ES-I3 (cell line): ENCODE data around the gene CHST12.

Experiments used
- H3K36me3 ChIP-seq: 2 replicates; pipeline ENCODE4 v1.6.1; 2013; ENCODE audit warnings: mild to moderate bottlenecking, low read length, control low read depth, moderate library complexity; ENCODE audit not compliant: insufficient read depth
- H3K4me1 ChIP-seq: 2 replicates; pipeline ENCODE4 v1.6.1; 2013; ENCODE audit warnings: mild to moderate bottlenecking, control low read depth, low read length; ENCODE audit not compliant: insufficient read depth
- H3K9ac ChIP-seq: 2 replicates; pipeline ENCODE4 v1.6.1; 2013; ENCODE audit warnings: low read depth, mild to moderate bottlenecking, low read length, moderate library complexity
- H3K9me3 ChIP-seq: 2 replicates; pipeline ENCODE4 v1.6.1; 2013; ENCODE audit warnings: mild to moderate bottlenecking, low read length, moderate library complexity; ENCODE audit not compliant: control insufficient read depth, insufficient read depth

Gene CHST12

GRCh38 chr7:2403014-2403717, at the start of gene CHST12:
Gene CHST12, plus strand, starts transcription at chr7:2403611. Its CDS starts 29,029 bp downstream, at chr7:2432640.
- H3K36me3 ChIP-seq, result no peaks in the 10 kb centered on the region
- peaks cover 10% of the 10 kb centered on the region for H3K4me1 ChIP-seq
- H3K9me3 ChIP-seq, result no peaks in the 10 kb centered on the region
- H3K9ac ChIP-seq, result peak within 1 kb of the TSS; percentile 92

- Histone ChIP-seq H3K4me1 (no peaks in the 10 kb centered on the region), H3K9me3 (no peaks in the 10 kb centered on the region), H3K9ac (peak overlapping the region; percentile 98), H3K36me3 (no peaks in the 10 kb centered on the region; the same call in 1 of the 2 replicates)
Measured at GRCh38 chr7:2353936-2354185, 49.5 kb upstream of the CHST12 start.

- H3K36me3 ChIP-seq, result no peaks in the 10 kb centered on the region; the same call in 1 of the 2 replicates
- peak within 1 kb of the TSS; percentile 98 for H3K9ac ChIP-seq
- H3K9me3 ChIP-seq, result no peaks in the 10 kb centered on the region
- H3K4me1 ChIP-seq, result no peaks in the 10 kb centered on the region
Measured at GRCh38 chr7:2354186-2354938, 49.0 kb upstream of the CHST12 start, which contains the start of gene EIF3B. Gene EIF3B, plus strand, starts transcription at chr7:2354827. Its CDS starts 95 bp downstream, at chr7:2354922.

- Histone ChIP-seq H3K36me3 (no peaks in the 10 kb centered on the region; the same call in 1 of the 2 replicates), H3K9me3 (no peaks in the 10 kb centered on the region), H3K9ac (peak overlapping the region; percentile 98), H3K4me1 (no peaks in the 10 kb centered on the region)
Measured at GRCh38 chr7:2354939-2355704, 48.3 kb upstream of the CHST12 start.

- peak overlapping the region; percentile 98 for H3K9ac ChIP-seq
- peaks cover 4% of the 10 kb centered on the region for H3K36me3 ChIP-seq
- no peaks in the 10 kb centered on the region for H3K9me3 ChIP-seq
- no peaks in the 10 kb centered on the region for H3K4me1 ChIP-seq
Measured at GRCh38 chr7:2355705-2356008, 47.8 kb upstream of the CHST12 start.

GRCh38 chr7:2357165-2357564, 46.2 kb upstream of the CHST12 start:
- Histone ChIP-seq H3K9me3 (no peaks in the 10 kb centered on the region), H3K9ac (no peak overlapping the region), H3K36me3 (peaks cover 5% of the 10 kb centered on the region), H3K4me1 (no peaks in the 10 kb centered on the region)

GRCh38 chr7:2357571-2357970, 45.8 kb upstream of the CHST12 start:
- peaks cover 10% of the 10 kb centered on the region for H3K36me3 ChIP-seq
- no peak overlapping the region for H3K9ac ChIP-seq

GRCh38 chr7:2358968-2359527, 44.4 kb upstream of the CHST12 start:
- H3K9ac ChIP-seq, result no peak overlapping the region
- H3K9me3 ChIP-seq, result no peaks in the 10 kb centered on the region
- no peaks in the 10 kb centered on the region for H3K4me1 ChIP-seq
- H3K36me3 ChIP-seq, result peaks cover 21% of the 10 kb centered on the region

More at GRCh38 chr7:2357571-2357970, 45.8 kb upstream of the CHST12 start:
- Histone ChIP-seq H3K9me3 (no peaks in the 10 kb centered on the region), H3K4me1 (no peaks in the 10 kb centered on the region)

- Histone ChIP-seq H3K9me3 (no peaks in the 10 kb centered on the region), H3K36me3 (peaks cover 21% of the 10 kb centered on the region), H3K9ac (no peak overlapping the region), H3K4me1 (no peaks in the 10 kb centered on the region)
Measured at GRCh38 chr7:2359610-2360009, 43.8 kb upstream of the CHST12 start.

- Histone ChIP-seq H3K36me3 (peaks cover 29% of the 10 kb centered on the region), H3K4me1 (no peaks in the 10 kb centered on the region), H3K9ac (no peak overlapping the region), H3K9me3 (no peaks in the 10 kb centered on the region)
Measured at GRCh38 chr7:2360796-2361195, 42.6 kb upstream of the CHST12 start.

GRCh38 chr7:2362385-2363088, 40.9 kb upstream of the CHST12 start:
- H3K36me3 ChIP-seq, result peaks cover 42% of the 10 kb centered on the region
- H3K9ac ChIP-seq, result no peak overlapping the region
- H3K4me1 ChIP-seq, result no peaks in the 10 kb centered on the region
- no peaks in the 10 kb centered on the region for H3K9me3 ChIP-seq

GRCh38 chr7:2369139-2369538, 34.3 kb upstream of the CHST12 start:
- peaks cover 64% of the 10 kb centered on the region for H3K36me3 ChIP-seq
- H3K4me1 ChIP-seq, result no peaks in the 10 kb centered on the region
- H3K9ac ChIP-seq, result no peak overlapping the region
- H3K9me3 ChIP-seq, result no peaks in the 10 kb centered on the region

GRCh38 chr7:2371329-2371728, 32.1 kb upstream of the CHST12 start:
- H3K9me3 ChIP-seq, result no peaks in the 10 kb centered on the region
- H3K36me3 ChIP-seq, result peaks cover 71% of the 10 kb centered on the region
- no peaks in the 10 kb centered on the region for H3K4me1 ChIP-seq
- no peak overlapping the region for H3K9ac ChIP-seq

- no peaks in the 10 kb centered on the region for H3K4me1 ChIP-seq
- H3K9ac ChIP-seq, result no peak overlapping the region
- peaks cover 71% of the 10 kb centered on the region for H3K36me3 ChIP-seq
- no peaks in the 10 kb centered on the region for H3K9me3 ChIP-seq
Measured at GRCh38 chr7:2372724-2373123, 30.7 kb upstream of the CHST12 start.
